HG03139 (cell line): Measurements from ENCODE around the gene GPR50.

ENCODE experiments used
- ATAC-seq: cut with Tn5 transposase; IDR thresholded peaks from one replicate; pipeline ENCODE4 v1.9.1; 2021; ENCODE audit not compliant: unreplicated experiment

Gene GPR50

DNA sequence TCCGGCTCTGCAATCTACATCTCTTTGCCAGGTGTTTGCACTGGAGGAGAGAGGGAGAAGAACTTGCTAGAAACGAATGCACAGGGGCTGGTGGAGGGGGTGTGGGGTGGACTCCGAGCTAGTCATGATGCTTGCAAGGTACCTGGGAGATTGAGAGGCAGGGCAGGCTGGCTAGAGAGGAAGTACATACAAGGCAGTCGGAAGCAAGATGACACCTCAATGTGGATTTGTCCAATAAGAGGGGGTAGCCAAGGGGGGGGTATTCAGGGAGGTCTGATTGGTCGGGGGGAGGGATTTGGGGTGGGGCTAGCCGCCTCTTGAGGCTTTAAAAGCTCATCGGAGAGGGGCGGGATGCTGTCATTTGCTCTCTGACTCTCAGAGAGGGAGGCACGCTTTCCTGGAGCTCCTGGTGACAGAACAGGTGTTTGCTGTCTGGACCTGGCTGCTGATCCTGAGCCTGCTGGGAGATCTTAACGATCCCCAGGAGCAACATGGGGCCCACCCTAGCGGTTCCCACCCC lies at the start of gene GPR50:
Gene GPR50, plus strand, starts transcription at position 354 of the 520 bp plus-strand sequence. Its CDS starts 138 bp downstream, at position 492.
- ATAC-seq = no peak

DNA sequence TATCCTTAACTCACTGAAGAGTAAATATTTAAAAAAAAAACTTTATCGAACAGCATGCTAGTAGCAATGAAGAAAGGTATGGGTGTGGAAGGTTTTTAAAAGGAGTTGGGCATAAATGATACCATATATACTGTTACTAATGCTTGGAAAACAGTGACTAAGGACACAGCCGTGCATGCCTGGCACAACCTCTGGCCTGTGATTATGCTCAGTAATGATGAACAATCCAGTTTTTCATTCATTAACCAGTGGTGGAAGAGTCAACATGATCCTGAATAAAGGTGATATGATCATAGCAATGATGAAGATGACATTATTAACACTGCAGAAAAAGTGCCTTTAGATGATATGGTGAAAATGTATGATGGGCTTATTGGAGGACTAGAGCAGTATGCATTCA lies 43.9 kb upstream of the GPR50 start:
- no peak for ATAC-seq

DNA sequence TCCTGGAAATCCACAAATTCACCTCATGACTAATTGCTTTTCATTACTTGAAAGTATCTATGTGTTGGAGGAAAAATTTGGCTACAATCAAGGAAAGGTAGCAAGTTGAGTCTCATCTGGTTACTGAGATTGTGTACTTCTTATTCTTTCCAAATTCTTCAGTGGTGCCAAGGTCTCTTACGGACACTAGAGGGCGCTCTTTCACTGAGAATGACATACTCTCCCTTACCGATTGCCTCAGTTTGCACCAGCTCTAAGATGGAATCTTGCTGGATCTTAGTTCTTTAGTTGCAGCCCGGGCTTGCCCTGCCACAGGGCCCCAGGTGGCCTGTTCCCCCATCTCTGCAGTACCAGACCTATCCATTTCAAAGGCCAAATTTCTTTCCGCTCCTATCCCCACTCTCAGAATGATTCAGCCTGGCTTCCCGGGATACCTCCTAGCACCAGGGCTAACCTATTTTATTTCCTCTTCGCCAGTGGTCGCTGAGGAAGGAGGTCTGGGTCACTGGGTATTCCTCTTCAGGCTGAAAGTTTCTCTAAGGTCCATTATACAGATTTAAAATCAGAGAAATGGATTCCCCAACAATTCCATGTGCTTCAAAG lies 24.6 kb upstream of the GPR50 start:
- ATAC-seq = no peak

DNA sequence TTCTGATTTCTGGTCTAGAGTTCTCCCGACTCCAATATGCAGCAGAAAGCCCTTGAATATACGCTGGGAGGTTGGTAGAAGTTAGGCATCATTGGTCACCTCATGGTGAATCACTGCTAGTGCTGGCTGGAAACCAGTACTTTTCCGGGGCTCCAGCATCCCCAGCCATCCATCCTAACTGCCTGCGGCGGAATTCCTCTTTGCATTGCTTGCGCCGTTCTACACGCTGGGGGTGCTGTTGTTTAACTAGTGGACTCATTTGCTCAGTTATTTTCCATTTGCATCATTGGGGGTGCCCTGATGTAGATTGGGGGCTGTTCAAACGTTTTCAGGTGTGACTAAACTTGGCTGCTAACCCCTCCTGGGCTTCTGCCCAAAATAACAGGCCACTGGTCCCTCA lies 23.3 kb upstream of the GPR50 start:
- no peak for ATAC-seq

DNA sequence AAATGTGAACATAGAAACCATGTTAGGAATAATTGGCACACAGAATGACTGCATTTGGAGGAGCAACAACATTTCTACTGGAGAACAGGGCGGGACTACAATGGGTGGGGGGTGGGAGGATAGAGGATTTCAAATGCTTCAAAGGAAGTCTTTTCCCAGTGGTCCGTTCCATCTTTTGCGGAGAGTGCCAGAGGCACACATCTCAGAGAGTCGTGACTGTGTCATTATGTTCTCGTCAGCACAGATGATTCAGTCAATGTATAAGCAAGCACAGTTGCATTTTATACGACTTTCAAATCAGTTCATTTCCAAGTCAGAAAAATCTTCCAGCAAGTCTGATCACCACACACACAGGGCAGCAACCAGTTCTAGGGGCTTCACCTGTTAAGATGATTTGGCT lies 22.7 kb upstream of the GPR50 start:
- ATAC-seq = no peak

DNA sequence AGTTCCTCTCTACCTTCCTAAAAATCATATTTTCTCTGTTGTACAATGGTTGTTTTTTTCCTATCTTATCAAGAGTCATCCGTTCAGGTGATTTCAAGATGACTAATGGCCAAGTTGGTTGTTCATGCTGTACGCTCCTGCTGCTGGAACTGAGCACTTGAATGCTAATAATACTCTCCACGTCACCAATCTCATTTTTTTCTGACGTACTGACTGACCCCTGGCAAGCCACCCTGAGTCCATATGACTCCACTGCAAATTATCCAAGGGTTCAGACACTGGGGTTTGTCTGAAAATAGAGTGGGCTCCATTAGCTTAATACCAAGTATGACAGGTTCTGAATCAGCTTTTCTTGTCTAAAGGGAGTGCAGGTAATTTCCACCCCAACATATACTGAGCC lies 21.1 kb upstream of the GPR50 start:
- no peak for ATAC-seq

DNA sequence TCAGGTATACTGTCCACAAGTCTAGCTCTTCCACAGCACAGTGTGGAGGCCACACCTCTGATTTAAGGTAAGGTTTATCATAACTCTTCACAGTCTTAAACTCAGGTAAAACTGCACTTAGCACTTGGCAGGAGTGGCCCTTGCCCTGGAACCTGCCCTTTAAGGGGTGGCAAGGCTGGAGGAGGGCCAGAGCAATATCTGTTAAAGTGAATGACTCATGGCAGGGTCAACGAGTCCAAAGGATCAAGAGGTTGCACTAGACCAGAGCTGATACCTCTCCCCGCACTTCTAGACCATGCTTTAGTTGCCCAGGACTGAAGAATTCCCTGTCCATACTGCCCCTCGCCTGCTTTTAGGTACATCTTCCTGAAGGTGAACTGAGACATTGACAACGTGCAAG lies 14.7 kb upstream of the GPR50 start:
- ATAC-seq = no peak

DNA sequence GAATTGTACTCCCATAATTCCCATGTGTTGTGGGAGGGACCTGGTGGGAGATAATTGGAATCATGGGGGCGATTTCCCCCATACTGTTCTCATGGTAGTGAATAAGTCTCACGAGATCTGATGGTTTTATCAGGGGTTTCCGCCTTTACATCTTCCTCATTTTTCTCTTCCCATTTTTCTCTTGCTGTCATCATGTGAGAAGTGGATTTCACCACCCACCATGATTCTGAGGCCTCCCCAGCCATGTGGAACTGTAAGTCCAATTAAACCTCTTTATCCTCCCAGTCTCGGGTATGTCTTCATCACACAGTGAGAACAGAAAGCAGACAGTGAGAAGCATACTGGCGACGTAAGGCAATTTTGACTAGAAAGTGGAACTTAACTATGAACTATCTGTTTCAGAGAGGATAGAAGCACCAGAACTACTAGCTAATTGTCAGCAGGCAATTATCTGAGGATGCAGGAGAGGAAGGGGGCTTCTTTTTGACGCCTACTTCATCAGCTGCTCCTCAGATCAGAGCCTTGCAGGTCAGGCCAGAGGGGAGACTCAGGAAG lies 8.5 kb upstream of the GPR50 start:
- no peak for ATAC-seq

DNA sequence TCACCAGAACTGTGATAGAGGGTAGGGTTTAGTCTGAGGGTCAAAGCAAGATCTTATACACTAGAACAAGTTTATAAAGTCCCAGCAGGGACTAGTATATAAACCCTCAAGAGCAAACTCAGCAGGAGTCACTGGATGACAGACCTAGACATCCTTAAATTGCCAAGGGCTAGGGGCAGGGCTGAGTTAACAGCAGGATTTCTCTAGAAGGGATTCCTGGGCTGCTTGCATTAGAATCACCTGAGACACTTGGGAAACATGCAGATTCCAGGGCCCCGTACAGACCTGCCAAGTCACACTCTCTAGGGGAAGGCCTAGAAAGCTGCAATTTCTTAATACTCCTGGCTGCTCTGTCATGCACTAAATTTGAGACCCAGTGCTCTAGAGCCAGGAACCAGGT lies 6.6 kb upstream of the GPR50 start:
- no peak for ATAC-seq

DNA sequence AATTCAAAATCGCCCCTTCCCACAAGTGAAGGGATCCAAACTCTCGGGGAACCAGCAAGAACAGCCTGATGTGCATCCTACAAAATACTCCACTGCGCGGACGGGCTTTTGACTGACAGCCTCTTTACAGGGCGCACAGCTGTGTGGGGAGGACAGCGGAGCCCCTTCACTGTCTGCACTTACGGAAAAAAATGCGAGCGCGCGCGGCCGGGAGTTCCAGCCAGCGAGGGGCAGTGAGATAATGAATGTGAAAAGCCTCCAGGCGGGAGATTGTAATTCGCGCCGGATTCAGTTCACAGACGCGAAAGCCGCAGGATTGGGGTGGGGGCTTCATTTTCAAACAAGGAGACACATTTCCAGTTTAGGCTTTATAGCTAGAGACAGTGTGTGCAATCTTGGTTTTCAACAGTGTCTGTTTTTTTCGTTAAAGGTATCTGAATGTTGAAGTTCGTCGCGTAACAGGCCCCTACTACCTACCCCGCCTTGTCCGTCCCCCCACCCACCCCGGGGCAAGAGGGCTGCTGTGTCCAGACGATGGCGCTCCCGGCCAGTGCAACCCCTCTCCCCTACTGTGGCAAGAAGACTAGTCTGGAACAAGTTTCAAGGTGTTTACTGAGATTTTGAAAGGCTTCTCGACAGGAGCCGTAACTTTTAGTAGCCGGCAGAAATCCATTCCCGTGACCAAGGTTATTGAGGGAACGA lies 1.7 kb upstream of the GPR50 start:
- no peak for ATAC-seq

DNA sequence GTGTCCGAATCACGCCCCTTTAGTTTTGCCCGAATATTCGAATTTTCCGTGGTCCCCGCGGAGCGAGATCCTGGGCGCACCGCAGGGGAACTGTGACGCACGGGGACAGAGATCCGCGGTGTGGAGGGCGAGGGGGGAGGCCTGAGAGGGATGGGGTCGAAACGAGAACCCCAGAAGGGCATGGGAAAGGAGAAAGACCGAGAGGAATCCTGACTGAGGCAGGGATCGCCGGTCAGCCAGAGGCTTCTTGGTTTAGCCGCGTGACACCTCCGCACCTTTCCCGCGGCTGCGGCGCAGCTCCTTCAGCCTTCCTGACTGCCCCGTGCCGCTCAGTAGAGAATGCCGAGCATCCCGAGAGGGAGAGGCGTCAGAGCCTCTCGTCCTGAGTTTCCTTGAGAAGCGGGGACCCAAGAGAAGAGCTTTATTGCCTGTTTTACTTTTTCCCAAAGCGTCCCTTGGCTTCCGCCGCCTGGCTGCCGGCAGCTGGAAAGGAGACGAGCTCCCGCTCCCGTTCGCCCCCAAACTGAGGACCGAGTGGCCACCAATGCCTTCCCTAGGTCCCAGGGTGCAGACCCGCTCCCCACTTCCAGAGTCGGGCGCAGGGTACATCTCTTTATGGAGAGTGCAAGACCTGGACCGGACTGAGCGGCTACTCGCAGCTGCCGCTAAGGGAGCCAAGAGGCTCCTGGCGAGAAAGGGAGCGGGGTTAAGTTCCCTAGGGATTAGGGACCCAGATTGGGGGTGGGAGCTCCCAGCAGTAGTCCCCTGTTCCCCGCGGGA lies 911 bp upstream of the GPR50 start:
- no peak for ATAC-seq

DNA sequence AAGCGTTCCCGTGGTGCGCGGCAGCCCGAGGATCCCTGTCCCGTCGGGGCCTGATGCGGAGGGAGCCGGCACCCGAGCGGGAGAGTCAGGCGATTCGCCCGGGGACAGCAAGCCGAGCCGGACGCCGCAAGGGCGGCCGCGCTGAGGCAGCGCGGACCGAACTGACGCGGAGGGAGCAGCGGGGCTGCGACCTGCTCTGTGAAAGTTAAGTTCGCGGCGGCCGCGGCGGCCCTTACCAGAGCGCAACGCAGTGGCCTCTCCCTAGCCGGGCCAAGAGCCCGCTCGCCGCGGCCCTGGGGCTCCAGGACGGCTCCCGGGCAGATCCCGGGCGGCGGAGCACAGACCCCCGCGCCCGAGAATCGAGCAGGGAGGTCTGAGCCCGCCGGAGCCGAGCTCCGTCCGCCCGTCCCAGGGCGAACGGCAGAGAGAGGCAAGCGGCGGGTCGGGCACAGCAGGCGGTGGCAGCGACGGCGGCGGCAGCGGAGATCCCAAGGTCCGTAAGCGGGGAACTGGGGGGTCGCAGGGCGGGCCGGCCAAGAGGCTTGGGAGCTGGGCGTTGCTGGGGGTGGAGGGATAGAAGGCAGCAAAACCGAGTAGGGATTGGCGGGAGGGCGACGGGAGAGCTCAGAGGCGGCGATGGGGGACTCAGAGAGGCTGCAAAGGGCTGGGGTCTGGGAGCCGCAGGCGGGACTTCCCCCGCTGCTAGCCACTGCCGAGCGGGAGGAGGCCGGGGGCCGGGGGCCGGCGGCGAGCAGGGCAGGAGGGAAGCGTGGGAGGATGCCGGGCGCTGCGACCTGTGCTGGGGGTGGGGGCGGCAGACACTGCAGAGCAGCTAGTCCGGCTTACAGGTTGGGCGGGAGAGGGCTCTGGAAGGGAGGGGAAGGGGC lies 1.0 kb downstream of the GPR50 start:
- no peak for ATAC-seq

DNA sequence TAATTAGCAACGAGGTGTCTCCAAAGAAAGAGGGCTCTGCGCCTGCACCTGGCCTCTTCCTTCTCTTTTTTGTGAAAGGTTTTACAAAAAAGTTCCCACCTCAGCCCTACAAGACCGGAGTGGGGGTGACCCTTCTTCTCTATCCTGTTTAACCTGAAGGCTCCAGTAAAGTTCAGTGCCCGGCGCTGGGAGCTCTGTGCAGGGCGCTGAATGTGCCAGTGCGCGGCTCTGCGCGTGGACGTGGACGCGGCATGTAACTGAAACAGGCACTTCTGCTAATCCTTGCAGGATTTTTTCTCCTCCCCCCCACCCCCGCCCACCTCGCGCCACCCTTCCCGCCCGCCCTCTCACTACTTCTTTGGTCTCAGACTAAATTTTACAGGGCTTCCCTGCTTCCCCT lies 2.4 kb downstream of the GPR50 start:
- no peak for ATAC-seq

DNA sequence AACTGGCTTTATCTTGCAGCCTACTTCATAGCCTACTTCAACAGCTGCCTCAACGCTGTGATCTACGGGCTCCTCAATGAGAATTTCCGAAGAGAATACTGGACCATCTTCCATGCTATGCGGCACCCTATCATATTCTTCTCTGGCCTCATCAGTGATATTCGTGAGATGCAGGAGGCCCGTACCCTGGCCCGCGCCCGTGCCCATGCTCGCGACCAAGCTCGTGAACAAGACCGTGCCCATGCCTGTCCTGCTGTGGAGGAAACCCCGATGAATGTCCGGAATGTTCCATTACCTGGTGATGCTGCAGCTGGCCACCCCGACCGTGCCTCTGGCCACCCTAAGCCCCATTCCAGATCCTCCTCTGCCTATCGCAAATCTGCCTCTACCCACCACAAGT lies 4.0 kb downstream of the GPR50 start:
- ATAC-seq = no peak

DNA sequence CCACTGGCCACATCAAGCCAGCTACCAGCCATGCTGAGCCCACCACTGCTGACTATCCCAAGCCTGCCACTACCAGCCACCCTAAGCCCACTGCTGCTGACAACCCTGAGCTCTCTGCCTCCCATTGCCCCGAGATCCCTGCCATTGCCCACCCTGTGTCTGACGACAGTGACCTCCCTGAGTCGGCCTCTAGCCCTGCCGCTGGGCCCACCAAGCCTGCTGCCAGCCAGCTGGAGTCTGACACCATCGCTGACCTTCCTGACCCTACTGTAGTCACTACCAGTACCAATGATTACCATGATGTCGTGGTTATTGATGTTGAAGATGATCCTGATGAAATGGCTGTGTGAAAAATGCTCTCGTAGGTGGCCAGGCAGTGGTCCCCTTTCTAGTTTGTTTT lies 4.7 kb downstream of the GPR50 start:
- no peak for ATAC-seq

DNA sequence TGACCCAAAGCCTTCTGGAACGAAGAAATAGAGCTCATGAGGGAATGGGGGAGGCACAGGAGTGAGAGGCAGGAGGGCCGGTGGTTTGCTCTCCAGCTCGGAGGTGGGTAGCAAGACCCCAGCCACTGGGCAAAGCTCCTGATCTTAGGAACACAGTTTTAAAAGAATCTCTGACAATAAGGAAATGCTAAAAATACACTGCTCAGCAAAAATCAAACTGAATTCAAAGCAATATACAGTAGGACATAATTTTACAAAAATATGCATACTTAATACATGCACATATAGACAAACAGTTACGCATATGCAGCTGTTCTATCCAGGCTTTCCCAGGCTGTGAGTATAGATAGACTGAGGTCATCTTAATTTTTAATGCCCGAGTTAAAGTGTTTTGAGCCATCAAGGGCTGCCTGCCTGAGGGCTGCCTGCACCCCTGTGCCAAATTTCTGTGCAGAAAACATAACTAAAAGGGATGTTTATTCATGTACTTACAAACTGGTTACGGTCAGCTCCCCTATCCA lies 6.9 kb downstream of the GPR50 start:
- ATAC-seq = no peak

DNA sequence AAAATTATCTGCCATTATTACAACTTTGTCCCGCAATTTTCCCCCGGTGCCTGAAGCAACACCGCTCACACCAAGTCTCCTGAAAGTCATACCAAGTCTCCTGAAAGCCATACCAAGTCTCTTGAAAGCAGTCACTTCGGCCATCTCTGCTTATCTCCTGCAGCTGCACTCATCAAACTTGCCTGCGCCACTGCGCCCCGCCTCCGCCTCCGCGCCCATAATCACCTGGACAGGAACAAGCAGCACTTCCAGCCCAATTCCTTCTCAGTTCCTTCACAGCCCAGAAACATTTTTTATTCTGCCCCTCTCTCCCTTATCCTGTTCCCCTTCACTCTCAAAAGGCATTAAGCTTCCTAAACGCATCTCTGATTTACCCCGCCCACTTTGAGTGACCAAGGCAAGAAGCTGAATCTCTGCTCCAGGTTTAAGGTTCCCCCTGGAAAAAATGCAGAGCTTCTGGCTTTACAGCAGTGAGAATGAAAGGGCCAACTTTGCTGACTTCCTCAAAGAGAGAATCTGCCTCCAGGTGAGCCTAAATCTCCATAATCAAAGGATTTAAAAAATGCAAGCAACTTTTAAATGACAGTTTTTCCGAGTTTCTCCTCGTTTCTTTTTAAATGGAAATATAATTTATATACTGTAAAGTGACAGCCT lies 7.7 kb downstream of the GPR50 start:
- no peak for ATAC-seq

DNA sequence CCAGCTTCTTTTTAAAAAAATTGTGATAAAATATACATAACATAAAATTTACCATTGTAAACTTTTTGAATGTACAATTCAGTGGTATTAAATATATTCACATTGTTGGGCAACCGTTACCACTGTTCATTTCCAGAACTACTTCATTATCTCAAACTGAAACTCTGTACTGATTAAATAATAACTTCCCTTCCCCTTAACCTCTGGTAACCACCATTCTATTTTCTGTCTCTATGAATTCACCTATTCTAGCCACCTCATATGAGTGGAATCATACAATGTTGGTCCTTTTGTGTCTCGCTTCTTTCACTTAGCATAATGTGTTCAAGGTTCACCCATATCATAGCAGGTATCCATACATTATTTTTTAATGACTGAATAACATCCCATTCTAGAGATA lies 8.3 kb downstream of the GPR50 start:
- ATAC-seq = peak; percentile 60

DNA sequence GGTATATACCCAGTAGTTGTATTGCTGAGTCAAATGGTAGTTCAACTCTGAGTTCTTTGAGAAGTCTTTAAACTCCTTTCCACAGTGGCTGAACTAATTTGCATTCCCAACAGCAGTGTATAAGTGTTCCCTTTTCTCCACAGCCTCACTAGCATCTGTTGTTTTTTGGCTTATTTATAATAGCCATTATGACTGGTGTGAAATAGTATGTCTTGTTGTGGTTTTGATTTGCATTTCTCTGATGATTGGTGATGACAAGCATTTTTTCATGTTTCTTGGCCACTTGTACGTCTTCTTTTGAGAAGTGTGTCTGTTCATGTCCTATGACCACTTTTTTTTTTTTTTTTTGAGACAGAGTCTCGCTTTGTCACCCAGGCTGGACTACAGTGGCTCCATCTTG lies 30.5 kb downstream of the GPR50 start:
- no peak for ATAC-seq

DNA sequence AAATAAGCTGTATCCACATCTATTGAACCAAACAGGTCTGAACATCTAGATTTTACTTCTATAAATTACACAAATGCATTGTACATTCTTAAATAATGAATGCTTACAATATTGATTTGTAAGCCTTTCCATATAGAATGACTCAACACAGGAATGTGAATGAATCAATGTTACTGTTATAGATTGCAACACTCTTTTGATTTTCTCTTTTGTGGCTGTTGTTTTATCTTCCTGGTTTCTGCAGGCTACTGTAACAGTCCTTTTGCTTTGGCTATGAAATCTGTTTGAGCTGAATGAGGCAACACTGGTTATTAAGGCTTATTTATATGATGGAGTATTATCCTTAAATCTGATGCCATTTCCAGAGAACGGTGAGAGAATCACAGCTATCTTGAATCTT lies 49.5 kb downstream of the GPR50 start:
- ATAC-seq = no peak
